ENCODE data around the gene RASA1.

DNA sequence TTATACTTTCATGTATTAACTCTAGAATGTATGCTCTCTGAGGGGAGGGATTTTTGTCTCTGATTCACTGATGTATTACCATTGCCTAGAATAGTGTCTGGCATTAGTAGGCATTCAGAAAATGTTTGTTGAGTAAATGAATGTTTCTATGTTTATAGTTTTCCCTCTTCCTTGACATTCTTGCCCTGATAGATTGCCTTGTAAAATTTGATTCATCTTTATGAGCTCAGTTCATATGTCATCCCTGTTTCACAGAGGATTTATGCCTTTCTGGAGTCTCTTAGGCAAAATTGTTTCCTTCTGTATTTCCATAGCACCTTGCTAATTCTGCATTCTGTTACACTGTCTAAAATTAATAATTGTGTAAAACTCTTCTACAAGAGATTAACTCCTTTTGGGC lies 72.3 kb downstream of the RASA1 start:
- no peak for TF ChIP-seq EZH2 (IDR thresholded peaks at IDR 0.05; ENCODE audit: borderline replicate concordance, low read depth, low read length, severe bottlenecking)
- no peak for TF ChIP-seq CTCF (IDR thresholded peaks at IDR 0.05; ENCODE audit: borderline replicate concordance, extremely low read depth, low read length, poor library complexity, severe bottlenecking)
